B cell (primary cell): ENCODE data around the gene COPS3.

ENCODE experiments used
- CTCF ChIP-seq: fragments of 200-600 bp; IDR thresholded peaks from one replicate; pipeline ENCODE4 v1.8.0; 2022; ENCODE audit warnings: antibody characterized with exemption, mild to moderate bottlenecking
- EZH2 ChIP-seq: IDR thresholded peaks from 2 replicates; pipeline ENCODE4 v1.6.1; 2012; ENCODE audit warnings: borderline replicate concordance, low read depth, mild to moderate bottlenecking, moderate library complexity, low read length; ENCODE audit not compliant: insufficient read depth, poor library complexity, severe bottlenecking

GRCh38 chr17:17205368-17206123 is 75.5 kb downstream of the COPS3 start:
- TF ChIP-seq CTCF (no peak), EZH2 (no peak)
